SJCRH30 (cell line): ENCODE measurements around the gene ADAM12. TPM values are rescaled to one million over a fixed set of nuclear protein-coding genes. Genes with fewer than 3 reads are reported as not detected.

ENCODE experiments used
- DNase-seq, 2 experiments: peaks; one replicate each; pipeline ENCODE4 v3.0.0-alpha.2; 2015 to 2020
- H3K27ac ChIP-seq: fragments of 250-450 bp; sonication (Bioruptor Pico); 2 replicates; pipeline ENCODE4 v1.5.1; 2020; ENCODE audit warnings: mild to moderate bottlenecking, moderate library complexity
- H3K27me3 ChIP-seq: fragments of 250-450 bp; sonication (Bioruptor Pico); 2 replicates; pipeline ENCODE4 v1.5.1; 2020; ENCODE audit warnings: mild to moderate bottlenecking, moderate library complexity
- H3K36me3 ChIP-seq: fragments of 250-450 bp; sonication (Bioruptor Pico); 2 replicates; pipeline ENCODE4 v1.5.1; 2020; ENCODE audit warnings: mild to moderate bottlenecking, moderate library complexity
- H3K4me1 ChIP-seq: fragments of 250-450 bp; sonication (Bioruptor Pico); 2 replicates; pipeline ENCODE4 v1.5.1; 2020; ENCODE audit warnings: mild to moderate bottlenecking, moderate library complexity
- H3K4me3 ChIP-seq: fragments of 250-450 bp; sonication (Bioruptor Pico); 2 replicates; pipeline ENCODE4 v1.5.1; 2020; ENCODE audit warnings: mild to moderate bottlenecking, moderate library complexity
- H3K9me3 ChIP-seq: fragments of 250-450 bp; sonication (Bioruptor Pico); replicated peaks from 2 replicates; pipeline ENCODE4 v1.5.1; 2020; ENCODE audit warnings: mild to moderate bottlenecking, moderate library complexity
- total RNA-seq: library from RNA; depleted of rRNA; stranded (reverse); fragments of >200 nt; shearing (Covaris generic); gene quantifications from 2 replicates; pipeline ENCODE4 v1.2.3, GENCODE V29; 2014

Gene ADAM12
- total RNA-seq, 1 experiment from 2014 or later: 0.26 TPM

DNA sequence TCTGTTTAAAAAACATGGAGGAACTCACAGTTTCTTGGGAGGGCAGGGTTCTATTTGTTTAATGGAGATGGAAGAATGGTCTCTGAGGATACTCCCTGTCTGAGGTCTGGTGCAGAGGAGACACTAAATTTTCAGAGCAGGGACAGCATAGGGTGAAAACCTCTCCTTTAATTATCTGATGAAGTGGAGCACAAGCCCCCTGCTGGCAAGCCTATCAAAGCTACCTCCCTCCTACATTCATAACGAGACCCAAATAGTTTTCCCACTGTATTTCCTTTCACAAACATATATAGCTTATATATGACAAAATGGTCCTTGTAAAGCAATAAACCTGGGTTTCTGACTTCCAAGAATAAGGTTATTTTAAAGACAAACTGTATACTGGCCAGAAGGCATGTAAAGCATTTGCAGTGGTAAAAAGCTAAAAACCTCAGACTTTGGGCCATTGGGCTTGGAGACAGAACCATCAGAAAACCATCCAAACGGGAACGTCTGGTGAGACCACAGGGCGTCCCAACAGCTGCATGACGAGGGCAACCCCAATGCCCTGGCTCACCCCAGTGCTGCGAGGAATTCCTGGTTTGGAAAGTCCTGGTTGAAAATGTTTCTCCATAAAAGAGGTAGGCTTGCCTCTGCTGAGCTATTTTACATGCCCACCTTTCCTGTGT is 290.6 kb downstream of the ADAM12 start:
- peak in 1 of 2 experiments; percentile 17 for DNase-seq

DNA sequence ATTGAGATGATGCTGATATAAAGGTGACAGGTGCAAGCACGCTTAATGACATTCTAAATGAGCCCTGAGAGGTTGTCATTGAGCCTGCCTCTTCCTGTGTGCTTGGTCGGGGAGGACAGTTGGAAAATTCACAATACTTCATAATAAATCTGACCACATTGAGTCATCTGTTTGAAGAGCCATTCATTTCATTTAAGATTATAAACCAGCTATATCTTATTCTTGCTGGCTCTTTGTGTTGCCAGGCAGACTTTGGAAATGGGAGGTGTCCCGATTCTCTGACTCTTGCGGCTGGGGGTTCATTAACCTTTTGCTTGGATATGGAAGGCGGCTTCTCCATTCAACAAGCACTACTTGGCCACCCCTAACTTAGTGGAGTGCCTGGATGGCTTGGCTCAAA is 293.7 kb downstream of the ADAM12 start:
- H3K4me3 ChIP-seq: no peak overlapping the region
- H3K27me3 ChIP-seq: no peaks in the 10 kb centered on the region
- H3K27ac ChIP-seq: no peak overlapping the region
- H3K4me1 ChIP-seq: peaks cover 10% of the 10 kb centered on the region
- no peaks in the 10 kb centered on the region for H3K9me3 ChIP-seq
- DNase-seq: peak in 1 of 2 experiments; percentile 32
- no peaks in the 10 kb centered on the region for H3K36me3 ChIP-seq

More for the DNA sequence above, 290.6 kb downstream of the ADAM12 start:
- no peaks in the 10 kb centered on the region for H3K36me3 ChIP-seq
- no peak overlapping the region for H3K4me3 ChIP-seq
- no peaks in the 10 kb centered on the region for H3K27me3 ChIP-seq
- no peak overlapping the region for H3K27ac ChIP-seq
- H3K9me3 ChIP-seq: no peaks in the 10 kb centered on the region
- peaks cover 10% of the 10 kb centered on the region for H3K4me1 ChIP-seq

DNA sequence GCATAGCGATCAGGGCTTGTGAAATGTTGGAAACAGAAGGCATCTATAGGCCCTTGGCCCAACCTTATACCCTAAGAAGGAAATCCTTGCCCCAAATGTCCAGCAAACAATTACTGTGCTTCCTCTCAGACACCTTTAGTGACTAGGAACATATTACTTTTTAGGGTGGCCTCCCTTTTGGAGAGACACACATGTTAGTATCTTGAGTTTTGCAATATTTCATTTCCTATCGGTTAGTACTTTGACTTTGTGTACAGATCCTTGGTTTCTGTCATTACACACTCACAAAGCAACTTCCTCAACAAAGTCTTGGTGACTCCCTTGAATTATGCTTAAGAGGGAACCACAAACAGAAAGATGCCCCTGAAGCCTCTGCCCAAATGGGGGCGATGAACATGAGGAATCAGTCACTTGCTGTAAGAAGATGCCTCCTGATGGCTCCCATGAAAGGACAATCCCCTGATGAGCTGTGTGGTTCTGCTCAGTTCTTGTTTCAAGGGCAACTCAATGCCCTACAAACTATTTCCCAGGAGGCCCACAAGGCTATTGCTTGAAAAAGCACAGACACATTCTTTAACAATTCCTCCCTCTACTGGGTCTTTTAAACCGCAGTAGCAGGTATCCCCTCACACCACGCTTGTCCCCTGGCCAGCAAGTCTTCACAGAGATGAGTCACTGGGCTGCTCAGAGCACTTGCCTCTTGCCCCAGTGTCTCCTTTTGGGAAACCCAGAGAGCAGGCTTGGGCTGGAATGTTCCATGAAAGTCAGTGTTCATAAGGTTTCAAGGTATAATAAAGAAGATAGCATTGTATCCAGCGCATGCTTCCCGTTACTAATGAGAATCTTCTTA is 295.7 kb downstream of the ADAM12 start:
- Histone ChIP-seq H3K4me1 (peaks cover 14% of the 10 kb centered on the region), H3K9me3 (no peaks in the 10 kb centered on the region), H3K36me3 (no peaks in the 10 kb centered on the region), H3K4me3 (no peak overlapping the region), H3K27ac (no peak overlapping the region), H3K27me3 (no peaks in the 10 kb centered on the region)
- DNase-seq: no peak

DNA sequence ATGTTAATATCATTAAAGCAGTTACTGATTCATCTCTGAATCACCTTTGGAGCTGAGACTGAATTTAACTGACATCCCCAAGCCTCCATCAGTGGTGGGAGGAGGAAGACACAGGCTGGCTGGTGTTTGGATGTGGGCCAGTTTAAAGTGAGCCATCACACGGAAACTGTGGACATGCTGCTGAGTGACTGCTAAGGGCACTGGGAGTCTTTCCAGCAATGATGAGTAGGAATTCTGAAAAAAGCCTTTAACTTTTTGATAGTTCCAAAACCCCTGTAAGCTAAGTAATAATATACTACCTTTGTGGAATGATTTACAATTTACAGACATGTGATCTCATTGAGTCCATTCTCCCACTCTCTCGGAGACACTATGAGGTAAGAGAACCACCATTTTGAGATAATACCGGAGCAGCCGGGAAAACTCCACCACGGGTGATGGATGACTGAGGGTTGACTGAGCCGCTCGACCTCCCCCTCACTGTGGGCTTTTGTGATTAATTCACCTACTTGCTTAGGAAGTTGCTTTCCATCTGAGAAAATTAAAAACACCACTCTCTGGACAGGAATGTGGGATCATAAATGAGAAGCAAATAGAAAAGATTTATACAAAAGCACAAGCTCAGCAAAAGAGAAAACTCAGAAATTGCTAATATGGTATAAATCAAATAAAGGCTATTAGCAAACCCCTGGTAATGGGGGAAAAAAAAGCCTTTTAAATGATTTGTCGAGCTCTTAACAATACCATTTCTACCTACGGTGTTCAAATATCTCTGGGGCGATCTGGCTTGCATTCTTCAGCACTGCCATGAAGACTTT is 297.2 kb downstream of the ADAM12 start:
- Histone ChIP-seq H3K27me3 (no peaks in the 10 kb centered on the region), H3K36me3 (no peaks in the 10 kb centered on the region), H3K27ac (no peak overlapping the region), H3K4me1 (peaks cover 14% of the 10 kb centered on the region), H3K9me3 (no peaks in the 10 kb centered on the region), H3K4me3 (no peak overlapping the region)
- DNase-seq: no peak

DNA sequence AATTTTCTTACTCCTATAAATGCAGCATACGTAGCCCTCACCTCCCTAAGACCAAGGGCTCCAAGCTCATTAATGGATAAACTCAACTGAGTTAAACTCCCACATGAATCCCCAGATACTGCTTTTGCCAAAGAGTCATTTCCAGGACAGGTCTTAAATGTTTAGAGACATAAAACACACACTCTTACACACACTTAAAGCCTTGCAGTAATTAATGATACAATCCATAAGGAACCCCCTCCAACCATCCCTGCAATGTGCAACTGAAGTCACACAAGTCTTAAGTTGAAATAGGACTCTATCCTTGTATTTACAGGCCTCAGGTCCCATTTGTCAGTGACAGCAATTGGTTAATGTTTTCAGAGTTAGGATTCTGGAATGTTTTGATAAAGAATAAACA is 297.8 kb downstream of the ADAM12 start:
- Histone ChIP-seq H3K4me1 (peaks cover 14% of the 10 kb centered on the region), H3K27me3 (no peaks in the 10 kb centered on the region), H3K4me3 (no peak overlapping the region), H3K36me3 (no peaks in the 10 kb centered on the region), H3K27ac (no peak overlapping the region), H3K9me3 (no peaks in the 10 kb centered on the region)
- DNase-seq: no peak

DNA sequence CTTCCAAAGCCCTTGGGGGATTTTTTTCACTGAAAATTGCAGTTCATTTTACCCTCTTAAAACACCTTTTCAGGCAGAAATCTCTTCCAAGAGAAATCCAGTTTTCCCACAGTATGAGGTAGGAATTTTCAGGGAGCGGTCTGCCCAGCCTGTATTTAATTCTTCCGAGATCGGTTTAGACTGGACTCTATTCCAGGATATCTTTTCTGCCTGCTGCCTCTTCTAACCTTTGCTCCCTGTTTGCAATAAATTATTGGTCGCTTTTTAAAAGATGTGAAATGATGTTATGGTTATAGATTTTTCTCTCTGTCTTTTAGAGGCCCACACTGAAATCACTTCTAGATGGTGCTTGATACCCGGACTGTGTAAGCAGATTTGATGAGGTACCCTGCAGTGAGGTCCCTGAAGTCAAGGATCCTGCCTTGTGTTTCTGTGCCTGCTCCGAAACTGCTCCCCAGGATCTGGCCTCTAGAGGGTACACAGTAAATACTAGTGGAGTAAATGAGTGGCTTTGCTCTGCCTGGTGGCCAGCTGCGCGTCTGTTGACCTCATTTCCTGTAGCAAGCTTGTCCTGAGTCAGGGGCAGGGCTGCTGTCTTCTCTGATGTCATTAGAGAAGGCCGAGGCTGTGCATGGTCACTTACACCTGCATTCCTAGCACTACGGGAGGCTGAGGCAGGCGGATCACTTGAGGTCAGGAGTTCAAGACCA is 300.3 kb downstream of the ADAM12 start:
- peak; percentile 64 to 68 for DNase-seq
- Histone ChIP-seq H3K4me1 (peaks cover 4% of the 10 kb centered on the region), H3K9me3 (no peaks in the 10 kb centered on the region), H3K4me3 (no peak overlapping the region), H3K27ac (no peak overlapping the region), H3K27me3 (no peaks in the 10 kb centered on the region), H3K36me3 (no peaks in the 10 kb centered on the region)

DNA sequence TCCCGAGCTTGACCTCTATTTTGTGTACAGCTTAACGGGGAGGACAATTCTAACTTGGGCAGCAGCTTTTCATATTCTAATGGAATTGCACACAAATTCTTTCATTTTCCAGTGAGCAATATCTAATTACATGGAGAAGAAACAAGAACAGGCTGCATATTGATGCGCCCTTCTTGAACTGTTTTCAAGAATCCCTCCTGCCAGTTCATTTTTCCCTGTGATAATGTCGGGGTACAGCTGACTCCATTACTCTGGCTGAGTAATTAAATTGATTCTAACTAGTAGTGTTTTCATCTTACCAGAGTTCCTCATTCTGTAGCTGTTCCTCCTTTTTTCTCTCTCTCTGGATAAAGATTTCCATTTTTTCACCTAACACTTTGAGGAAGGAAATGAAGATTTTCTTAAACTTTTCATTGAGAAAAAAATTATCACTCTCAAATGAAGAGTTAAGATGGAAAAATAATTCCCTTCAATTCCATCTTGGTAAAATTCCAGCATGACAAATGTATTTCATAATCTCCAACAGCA is 301.1 kb downstream of the ADAM12 start:
- Histone ChIP-seq H3K36me3 (no peaks in the 10 kb centered on the region), H3K9me3 (no peaks in the 10 kb centered on the region), H3K4me1 (peaks cover 4% of the 10 kb centered on the region), H3K4me3 (no peak overlapping the region), H3K27ac (no peak overlapping the region), H3K27me3 (no peaks in the 10 kb centered on the region)
- no peak for DNase-seq

DNA sequence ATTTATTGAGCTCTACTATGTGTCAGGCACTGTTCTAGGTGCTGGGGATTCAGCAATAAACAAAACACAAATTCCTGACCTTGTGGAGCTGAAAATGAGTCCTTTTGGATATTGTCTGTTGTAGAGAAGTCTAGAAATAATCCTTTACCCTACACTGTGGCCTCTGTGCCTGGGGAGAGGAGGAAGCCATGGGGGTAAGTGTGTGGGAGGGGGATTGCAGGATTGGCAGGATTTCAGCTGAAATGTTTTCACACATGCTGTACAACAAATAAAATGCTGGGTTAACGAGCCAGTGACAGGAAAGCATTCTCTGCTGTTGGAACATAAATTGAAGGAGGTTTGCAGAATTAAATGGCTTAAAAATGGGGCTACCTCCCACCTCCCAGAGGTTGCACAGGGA is 302.5 kb downstream of the ADAM12 start:
- Histone ChIP-seq H3K27ac (no peak overlapping the region), H3K36me3 (no peaks in the 10 kb centered on the region), H3K4me3 (no peak overlapping the region), H3K9me3 (no peaks in the 10 kb centered on the region), H3K27me3 (no peaks in the 10 kb centered on the region), H3K4me1 (peaks cover 4% of the 10 kb centered on the region)
- DNase-seq: no peak

DNA sequence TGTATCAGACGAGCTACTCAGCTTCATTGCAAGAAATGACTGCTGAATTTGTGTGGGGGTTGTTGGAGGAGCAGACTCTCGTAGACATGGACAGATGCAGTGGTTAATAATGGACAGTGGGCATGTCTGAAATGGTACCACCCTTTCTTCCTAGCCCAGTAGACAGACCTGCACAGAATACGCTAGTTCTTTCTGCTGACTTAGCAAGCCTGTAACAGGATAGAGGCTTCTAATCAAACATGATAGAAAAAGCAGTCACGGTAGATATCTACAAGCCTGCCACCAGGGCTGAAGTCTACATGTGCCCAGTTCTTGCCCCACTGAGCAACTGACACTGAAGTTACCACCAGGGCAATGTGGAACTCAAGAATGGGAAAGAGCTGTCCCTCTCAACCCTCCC is 303.9 kb downstream of the ADAM12 start:
- Histone ChIP-seq H3K9me3 (no peaks in the 10 kb centered on the region), H3K4me1 (peaks cover 4% of the 10 kb centered on the region), H3K36me3 (no peaks in the 10 kb centered on the region), H3K27ac (no peak overlapping the region), H3K27me3 (no peaks in the 10 kb centered on the region; the same call in 1 of the 2 replicates), H3K4me3 (no peak overlapping the region)
- no peak for DNase-seq

DNA sequence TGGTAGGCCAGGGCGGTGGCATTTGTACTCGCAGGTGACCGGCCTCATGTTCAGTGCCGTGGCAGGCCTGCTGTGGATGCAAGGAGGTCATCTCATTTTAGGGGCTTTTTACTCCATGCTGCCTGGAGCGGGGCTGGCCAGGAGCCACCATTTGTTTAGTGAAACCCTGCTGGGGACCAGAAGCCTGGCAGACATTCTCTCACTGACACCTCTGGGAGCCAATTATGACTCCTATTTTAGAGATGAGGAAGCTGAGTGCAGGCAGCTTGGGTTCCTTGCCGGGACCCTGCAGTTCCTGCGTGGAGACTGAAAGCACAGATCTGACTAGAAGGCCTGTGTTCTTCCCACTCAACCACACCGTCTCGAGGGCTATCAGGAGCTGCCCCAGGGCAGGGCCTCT is 305.3 kb downstream of the ADAM12 start:
- H3K9me3 ChIP-seq: no peaks in the 10 kb centered on the region
- H3K36me3 ChIP-seq: no peaks in the 10 kb centered on the region
- no peaks in the 10 kb centered on the region; the same call in 1 of the 2 replicates for H3K27me3 ChIP-seq
- no peak overlapping the region for H3K4me3 ChIP-seq
- DNase-seq: no peak
- no peak overlapping the region for H3K27ac ChIP-seq
- peaks cover 4% of the 10 kb centered on the region for H3K4me1 ChIP-seq

DNA sequence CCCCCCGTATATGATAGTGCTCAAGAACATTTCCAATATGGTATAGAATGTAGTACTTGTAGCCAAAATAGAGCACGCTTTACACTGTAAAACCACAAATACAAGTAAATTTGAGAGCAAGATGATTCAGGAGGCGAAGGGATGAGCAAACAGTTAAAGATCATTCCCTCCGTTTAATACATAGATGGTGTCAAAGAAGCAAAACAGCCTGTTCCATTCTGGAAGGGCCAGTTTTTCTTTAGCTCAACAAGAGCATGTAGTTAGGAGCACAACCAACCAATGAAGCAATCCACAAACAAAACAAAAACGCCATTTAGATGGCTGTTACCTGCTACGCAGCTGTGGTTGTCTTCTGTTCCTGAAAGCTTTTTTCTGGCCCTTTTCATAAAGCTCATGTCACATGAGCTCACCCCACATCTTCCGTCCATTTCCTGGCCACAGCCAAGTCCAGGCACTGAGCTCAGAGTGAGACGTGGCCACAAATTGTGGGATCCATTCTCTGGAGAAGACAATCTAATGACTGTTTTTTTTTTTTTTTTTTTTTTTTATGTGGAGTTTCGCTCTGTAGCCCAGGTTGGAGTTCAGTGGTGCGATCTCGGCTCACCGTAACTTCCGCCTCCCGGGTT is 306.3 kb downstream of the ADAM12 start:
- H3K9me3 ChIP-seq: no peaks in the 10 kb centered on the region
- H3K27ac ChIP-seq: no peak overlapping the region
- no peaks in the 10 kb centered on the region; the same call in 1 of the 2 replicates for H3K27me3 ChIP-seq
- no peak overlapping the region for H3K4me3 ChIP-seq
- no peak for DNase-seq
- H3K36me3 ChIP-seq: no peaks in the 10 kb centered on the region
- no peaks in the 10 kb centered on the region for H3K4me1 ChIP-seq

DNA sequence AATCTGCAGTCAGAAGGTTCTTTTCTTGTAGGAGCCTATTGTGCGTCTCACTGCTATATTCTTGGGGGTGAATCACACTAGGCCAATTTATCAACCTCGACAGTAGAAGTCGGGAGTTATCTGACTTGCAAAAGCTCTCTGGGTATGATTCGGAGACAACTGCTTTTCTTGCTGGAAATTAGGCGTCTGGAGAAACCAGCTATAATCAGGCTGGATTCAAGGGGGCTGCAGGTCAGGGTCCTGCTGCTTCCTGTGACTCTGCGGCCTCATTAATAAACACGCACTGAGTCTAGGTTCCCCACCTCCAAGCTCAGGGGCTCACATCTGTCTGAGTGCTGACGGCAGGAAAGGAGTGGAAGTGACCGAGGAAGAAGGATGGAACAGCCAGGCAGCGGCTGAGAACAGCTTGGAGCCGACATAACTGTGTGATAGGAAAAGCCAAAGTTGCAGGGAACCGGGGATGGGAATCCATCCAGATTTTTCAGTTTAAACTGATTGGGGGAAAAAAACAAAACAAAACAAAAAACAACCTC is 307.3 kb downstream of the ADAM12 start:
- Histone ChIP-seq H3K4me3 (no peak overlapping the region), H3K27ac (no peak overlapping the region), H3K9me3 (no peaks in the 10 kb centered on the region), H3K4me1 (no peaks in the 10 kb centered on the region), H3K27me3 (no peaks in the 10 kb centered on the region; the same call in 1 of the 2 replicates), H3K36me3 (no peaks in the 10 kb centered on the region)
- no peak for DNase-seq

DNA sequence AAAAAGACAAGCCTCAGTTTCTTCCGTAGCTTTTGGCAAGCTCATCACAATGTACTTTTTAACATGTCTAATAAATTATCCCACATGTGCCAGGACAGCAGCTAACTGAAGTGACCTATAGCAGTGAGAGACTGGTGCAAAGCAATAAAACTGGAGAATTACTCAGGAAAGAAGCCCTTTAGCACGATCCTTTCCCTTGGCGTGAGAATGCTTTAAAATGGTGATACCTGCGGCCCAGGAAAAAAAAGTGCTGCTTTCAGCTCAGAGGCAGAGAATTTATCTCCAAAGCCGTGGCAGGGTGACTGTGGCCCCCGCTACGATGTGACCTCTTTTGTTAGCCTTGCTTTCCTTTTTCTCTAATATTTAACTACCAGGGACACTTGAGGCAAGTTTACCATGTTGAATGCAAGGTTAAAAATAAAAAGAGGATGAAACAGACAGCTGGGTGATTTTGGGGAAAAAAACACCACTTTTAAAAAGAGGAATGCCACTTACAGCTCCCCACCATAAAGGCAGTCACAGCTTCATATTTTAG is 307.9 kb downstream of the ADAM12 start:
- no peaks in the 10 kb centered on the region for H3K4me1 ChIP-seq
- H3K27ac ChIP-seq: no peak overlapping the region
- H3K9me3 ChIP-seq: no peaks in the 10 kb centered on the region
- no peak overlapping the region for H3K4me3 ChIP-seq
- H3K36me3 ChIP-seq: no peaks in the 10 kb centered on the region
- DNase-seq: no peak
- H3K27me3 ChIP-seq: no peaks in the 10 kb centered on the region; the same call in 1 of the 2 replicates
